ENCODE results near the gene TNFAIP6. TPM values are rescaled to one million over a fixed set of nuclear protein-coding genes. Genes with fewer than 3 reads are reported as not detected.

TNFAIP6 gene
- total and polyA plus RNA-seq, 2 of the 8 experiments (the other 6 are each of a cell fraction or from before 2014, with no cell fraction given) = 1.1 to 2.0 TPM

DNA sequence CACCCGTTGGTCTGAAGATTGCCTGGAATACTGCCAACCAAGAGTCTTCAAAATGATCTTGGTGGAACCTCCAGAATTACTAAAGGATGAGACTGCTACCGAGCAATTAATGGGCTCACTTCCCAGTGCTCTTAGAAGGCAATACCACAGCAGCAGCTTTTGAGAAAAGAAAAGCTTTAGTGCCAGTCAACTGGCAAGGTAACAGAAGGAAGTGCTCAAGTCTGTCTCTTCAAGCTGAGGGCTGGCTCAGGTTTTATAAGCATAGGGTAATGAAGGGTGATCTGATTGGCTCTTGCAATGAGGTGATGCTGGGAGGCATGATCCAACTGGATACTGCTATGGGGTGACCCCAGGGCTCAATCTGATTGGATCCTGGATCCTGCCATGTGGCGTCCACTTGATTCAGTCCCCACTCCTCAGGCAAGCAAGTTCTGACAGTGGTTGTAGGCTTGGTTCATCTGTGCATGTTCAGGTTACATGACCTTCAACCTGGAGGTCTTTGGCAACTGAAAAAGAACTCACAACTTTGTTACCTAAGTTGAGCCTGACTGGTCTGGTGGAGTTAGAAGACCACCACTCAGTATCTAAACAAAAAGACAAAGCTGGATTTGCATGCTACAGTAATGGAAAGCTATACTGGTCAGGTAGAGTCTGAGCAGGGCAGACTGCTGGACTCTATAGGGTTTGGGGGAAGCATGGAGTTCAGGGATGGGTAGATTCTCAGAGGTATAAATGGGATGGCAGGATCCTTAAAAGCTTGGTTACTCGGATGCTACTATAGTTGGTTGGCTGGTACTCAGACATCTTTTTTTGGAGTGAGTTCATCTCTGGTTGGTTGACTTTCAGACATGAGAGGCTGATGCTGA lies 38.4 kb downstream of the TNFAIP6 start (continued):
- TF ChIP-seq RAD21 (IDR thresholded peaks at IDR 0.05 in 1 of 2, conservative IDR thresholded peaks at IDR 0.05 in 1 of 2; ENCODE audit: low read depth in 2 of 2, low read length in 2 of 2) (no peak), SIN3A (conservative IDR thresholded peaks at IDR 0.05 in 1 of 2, IDR thresholded peaks at IDR 0.05 in 1 of 2; ENCODE audit: low read depth in 1 of 2, low read length in 2 of 2) (no peak)

Data from H1 (cell line).